ENCODE data around the gene FNBP1L. TPM values are rescaled to one million over a fixed set of nuclear protein-coding genes. Genes with fewer than 3 reads are reported as not detected.

FNBP1L gene
- total RNA-seq, 2 experiments from 2014 or later, result 0.13 TPM

DNA sequence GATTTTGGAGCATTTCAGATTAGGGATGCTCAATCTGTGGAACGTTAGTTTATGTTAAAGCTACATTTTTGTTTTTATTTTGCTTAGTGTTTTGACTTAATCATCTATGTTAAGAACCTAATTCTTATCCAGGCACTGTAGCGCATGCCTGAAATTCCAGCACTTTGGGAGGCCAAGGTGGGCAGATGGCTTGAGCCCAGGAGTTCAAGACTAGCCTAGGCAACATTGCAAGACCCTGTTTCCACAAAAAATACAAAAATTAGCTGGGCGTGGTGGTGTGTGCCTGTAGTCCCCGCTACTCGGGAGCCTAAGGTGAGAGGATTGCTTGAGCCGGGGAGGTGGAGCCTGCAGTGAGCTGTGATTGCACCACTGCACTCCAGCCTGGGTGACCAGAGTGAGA, 23.4 kb downstream of the FNBP1L start:
- Histone ChIP-seq H3K27ac (ENCODE audit: low read depth, low read length, poor library complexity, severe bottlenecking) (no peak overlapping the region), H3K9me3 (ENCODE audit: low read length) (no peaks in the 10 kb centered on the region), H3K4me3 (ENCODE audit: low read depth, low read length, poor library complexity, severe bottlenecking) (no peak overlapping the region), H2AFZ (ENCODE audit: low read length) (no peak overlapping the region), H3K36me3 (ENCODE audit: insufficient read depth, low read length) (no peaks in the 10 kb centered on the region), H3K4me2 (ENCODE audit: low read length) (no peak overlapping the region), H3K4me1 (ENCODE audit: insufficient read depth, low read length, poor library complexity, severe bottlenecking) (no peaks in the 10 kb centered on the region), H4K20me1 (ENCODE audit: insufficient read depth, low read length) (no peaks in the 10 kb centered on the region), H3K79me2 (ENCODE audit: insufficient read depth, low read depth, low read length) (no peaks in the 10 kb centered on the region), H3K9me2 (ENCODE audit: insufficient read depth, low read length) (no peaks in the 10 kb centered on the region)
- ChIA-PET POLR2A (interaction anchor here (0.7 kb wide), 1 partner anchor 452 kb away, joined by 3 read pairs; no protein-coding TSS in a partner anchor), CTCF (ENCODE audit: unreplicated experiment) (no interaction called here)
- DNase-seq (ENCODE audit: low spot score), result no peak
- TF ChIP-seq, protein P1, sequence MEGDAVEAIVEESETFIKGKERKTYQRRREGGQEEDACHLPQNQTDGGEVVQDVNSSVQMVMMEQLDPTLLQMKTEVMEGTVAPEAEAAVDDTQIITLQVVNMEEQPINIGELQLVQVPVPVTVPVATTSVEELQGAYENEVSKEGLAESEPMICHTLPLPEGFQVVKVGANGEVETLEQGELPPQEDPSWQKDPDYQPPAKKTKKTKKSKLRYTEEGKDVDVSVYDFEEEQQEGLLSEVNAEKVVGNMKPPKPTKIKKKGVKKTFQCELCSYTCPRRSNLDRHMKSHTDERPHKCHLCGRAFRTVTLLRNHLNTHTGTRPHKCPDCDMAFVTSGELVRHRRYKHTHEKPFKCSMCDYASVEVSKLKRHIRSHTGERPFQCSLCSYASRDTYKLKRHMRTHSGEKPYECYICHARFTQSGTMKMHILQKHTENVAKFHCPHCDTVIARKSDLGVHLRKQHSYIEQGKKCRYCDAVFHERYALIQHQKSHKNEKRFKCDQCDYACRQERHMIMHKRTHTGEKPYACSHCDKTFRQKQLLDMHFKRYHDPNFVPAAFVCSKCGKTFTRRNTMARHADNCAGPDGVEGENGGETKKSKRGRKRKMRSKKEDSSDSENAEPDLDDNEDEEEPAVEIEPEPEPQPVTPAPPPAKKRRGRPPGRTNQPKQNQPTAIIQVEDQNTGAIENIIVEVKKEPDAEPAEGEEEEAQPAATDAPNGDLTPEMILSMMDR (conservative IDR thresholded peaks at IDR 0.05; ENCODE audit: low read length), result no peak
- no peak for TF ChIP-seq EZH2phosphoT487 (IDR thresholded peaks at IDR 0.05; ENCODE audit: borderline replicate concordance, low read depth, low read length)
- intact Hi-C loops (cut with micrococcal nuclease; ENCODE audit: unreplicated experiment), result no loop called here
- BruUV-seq (replicated peaks), result no TSS peak

DNA sequence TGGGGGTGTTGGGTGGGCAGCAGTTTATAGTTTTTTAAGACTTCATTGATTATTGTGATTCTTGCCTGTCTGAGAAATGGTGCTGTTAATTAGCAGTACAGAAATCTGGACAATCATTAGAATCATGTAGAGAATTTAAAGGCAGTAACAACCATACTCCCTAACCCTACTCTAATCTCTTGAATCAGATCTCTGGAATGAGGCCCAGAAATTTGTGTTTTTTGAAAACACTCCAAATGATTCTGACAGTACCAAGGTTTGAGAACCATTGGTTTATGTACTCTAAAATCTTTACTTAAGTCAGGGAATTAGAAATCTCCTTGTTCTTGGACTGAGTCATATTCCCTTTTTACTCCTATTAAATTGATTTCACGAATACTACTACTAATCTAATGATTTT, 24.0 kb downstream of the FNBP1L start:
- Histone ChIP-seq H3K36me3 (ENCODE audit: insufficient read depth, low read length) (no peaks in the 10 kb centered on the region), H3K4me3 (ENCODE audit: low read depth, low read length, poor library complexity, severe bottlenecking) (no peak overlapping the region), H3K79me2 (ENCODE audit: insufficient read depth, low read depth, low read length) (no peaks in the 10 kb centered on the region), H3K9me2 (ENCODE audit: insufficient read depth, low read length) (no peaks in the 10 kb centered on the region), H3K4me2 (ENCODE audit: low read length) (no peak overlapping the region), H3K4me1 (ENCODE audit: insufficient read depth, low read length, poor library complexity, severe bottlenecking) (no peaks in the 10 kb centered on the region), H2AFZ (ENCODE audit: low read length) (no peak overlapping the region), H3K9me3 (ENCODE audit: low read length) (no peaks in the 10 kb centered on the region), H4K20me1 (ENCODE audit: insufficient read depth, low read length) (no peaks in the 10 kb centered on the region), H3K27ac (ENCODE audit: low read depth, low read length, poor library complexity, severe bottlenecking) (no peak overlapping the region)
- ChIA-PET POLR2A (interaction anchor here (0.6 kb wide), 1 partner anchor 672 kb away, joined by 7 read pairs; no protein-coding TSS in a partner anchor), CTCF (ENCODE audit: unreplicated experiment) (no interaction called here)
- TF ChIP-seq, protein P1 (conservative IDR thresholded peaks at IDR 0.05; ENCODE audit: low read length), result no peak
- no peak for TF ChIP-seq EZH2phosphoT487 (IDR thresholded peaks at IDR 0.05; ENCODE audit: borderline replicate concordance, low read depth, low read length)
- no TSS peak for BruUV-seq (replicated peaks)
- DNase-seq (ENCODE audit: low spot score), result no peak
- intact Hi-C loops (cut with micrococcal nuclease; ENCODE audit: unreplicated experiment), result no loop called here

DNA sequence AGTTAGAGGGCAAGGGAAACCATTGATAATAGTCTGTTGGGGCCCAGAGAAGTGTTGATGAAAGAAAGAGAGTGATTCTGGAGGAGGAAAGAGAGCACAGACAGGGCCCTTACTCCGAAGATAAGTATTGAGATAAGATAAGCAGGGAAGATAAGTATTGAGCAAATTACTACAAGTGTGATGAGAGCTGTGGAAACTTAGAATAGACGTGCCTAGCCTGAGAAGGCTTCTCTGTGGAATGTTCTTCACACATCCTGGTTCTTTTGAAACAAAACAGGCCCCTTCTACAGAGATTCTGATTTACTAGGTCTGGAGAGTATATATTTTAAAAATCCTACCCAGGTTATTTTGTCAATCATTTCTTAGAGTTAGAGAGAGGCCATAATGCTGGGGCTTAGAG, 26.4 kb downstream of the FNBP1L start:
- no peaks in the 10 kb centered on the region for H3K9me2 ChIP-seq (ENCODE audit: insufficient read depth, low read length)
- intact Hi-C loops (cut with micrococcal nuclease; ENCODE audit: unreplicated experiment), result no loop called here
- POLR2A ChIA-PET, result interaction anchor here (0.7 to 2.0 kb wide), 2 partner anchors 44 to 164 kb away, joined by 3 to 4 read pairs; no protein-coding TSS in a partner anchor
- no peak for DNase-seq (ENCODE audit: low spot score)
- CTCF ChIA-PET (ENCODE audit: unreplicated experiment), result no interaction called here
- no peaks in the 10 kb centered on the region for H3K36me3 ChIP-seq (ENCODE audit: insufficient read depth, low read length)
- H3K9me3 ChIP-seq (ENCODE audit: low read length), result peaks cover 12% of the 10 kb centered on the region; the same call in 1 of the 2 replicates
- H4K20me1 ChIP-seq (ENCODE audit: insufficient read depth, low read length), result no peaks in the 10 kb centered on the region
- no peak for TF ChIP-seq EZH2phosphoT487 (IDR thresholded peaks at IDR 0.05; ENCODE audit: borderline replicate concordance, low read depth, low read length)
- TF ChIP-seq, protein P1 (conservative IDR thresholded peaks at IDR 0.05; ENCODE audit: low read length), result no peak
- no peak overlapping the region for H2AFZ ChIP-seq (ENCODE audit: low read length)
- no TSS peak for BruUV-seq (replicated peaks)
- no peaks in the 10 kb centered on the region for H3K79me2 ChIP-seq (ENCODE audit: insufficient read depth, low read depth, low read length)
- no peak overlapping the region for H3K4me2 ChIP-seq (ENCODE audit: low read length)
- no peak overlapping the region for H3K4me3 ChIP-seq (ENCODE audit: low read depth, low read length, poor library complexity, severe bottlenecking)
- no peak overlapping the region for H3K27ac ChIP-seq (ENCODE audit: low read depth, low read length, poor library complexity, severe bottlenecking)
- no peaks in the 10 kb centered on the region for H3K4me1 ChIP-seq (ENCODE audit: insufficient read depth, low read length, poor library complexity, severe bottlenecking)

Data from OCI-LY7 (cell line).